Smooth muscle cell (in vitro differentiated cells): ENCODE data around the gene MGAM2. TPM values are rescaled to one million over a fixed set of nuclear protein-coding genes. Genes with fewer than 3 reads are reported as not detected.

Experiments
- DNase-seq: peaks from one replicate; lab custom pipeline; 2025; ENCODE audit not compliant: unreplicated experiment; lab: John Stamatoyannopoulos, UW
- H2AFZ ChIP-seq: fragments of 200-600 bp; sonication (generic); 2 replicates; pipeline ENCODE4 v1.6.0; 2016; ENCODE audit warnings: antibody characterized with exemption, low read depth, mild to moderate bottlenecking
- H3F3A ChIP-seq: fragments of 200-600 bp; sonication (generic); 2 replicates; pipeline ENCODE4 v1.6.0; 2017; ENCODE audit warnings: antibody characterized with exemption, low read depth
- H3K27ac ChIP-seq: fragments of 200-600 bp; sonication (generic); 2 replicates; pipeline ENCODE4 v1.5.1; 2016; ENCODE audit warnings: low read depth, mild to moderate bottlenecking
- H3K27me3 ChIP-seq: fragments of 200-600 bp; sonication (generic); 2 replicates; pipeline ENCODE4 v1.6.1; 2016; ENCODE audit warnings: low read depth, mild to moderate bottlenecking
- H3K36me3 ChIP-seq: fragments of 200-600 bp; sonication (generic); 2 replicates; pipeline ENCODE4 v1.5.1; 2016; ENCODE audit warnings: low read depth
- H3K4me1 ChIP-seq: fragments of 200-600 bp; sonication (generic); 2 replicates; pipeline ENCODE4 v1.5.1; 2016; ENCODE audit warnings: low read depth
- H3K4me2 ChIP-seq: fragments of 200-600 bp; sonication (generic); 2 replicates; pipeline ENCODE4 v1.6.0; 2016; ENCODE audit warnings: mild to moderate bottlenecking
- H3K4me3 ChIP-seq: fragments of 200-600 bp; sonication (generic); 2 replicates; pipeline ENCODE4 v1.5.1; 2016; ENCODE audit warnings: mild to moderate bottlenecking
- H3K79me2 ChIP-seq: fragments of 200-600 bp; sonication (generic); 2 replicates; pipeline ENCODE4 v1.6.0; 2016; ENCODE audit warnings: low read depth, mild to moderate bottlenecking
- H3K9ac ChIP-seq: fragments of 200-600 bp; sonication (generic); 2 replicates; pipeline ENCODE4 v1.6.0; 2016; ENCODE audit warnings: low read depth
- H3K9me3 ChIP-seq: fragments of 200-600 bp; sonication (generic); replicated peaks from 2 replicates; pipeline ENCODE4 v1.5.1; 2016; ENCODE audit warnings: low read depth
- H4K20me1 ChIP-seq: fragments of 200-600 bp; sonication (generic); 2 replicates; pipeline ENCODE4 v1.6.0; 2016; ENCODE audit warnings: low read depth
- CTCF ChIP-seq: fragments of 200-600 bp; sonication (generic); IDR thresholded peaks from 2 replicates; pipeline ENCODE4 v1.5.1; 2017; ENCODE audit warnings: borderline replicate concordance, mild to moderate bottlenecking, antibody characterized with exemption; ENCODE audit not compliant: insufficient read depth, poor library complexity, severe bottlenecking
- WGBS: methylation state at CpG from one replicate; pipeline ENCODE4 v1.1.7; 2016; ENCODE audit warnings: low lambda C conversion rate; 5-methylcytosine and 5-hydroxymethylcytosine counted together
- polyA plus RNA-seq: library from polyadenylated mRNA; unstranded; fragments of >200 nt; fragmentation: Nextera tagmentation; extraction: Ambion mirVana; gene quantifications from 2 replicates; pipeline ENCODE4 v1.2.1, GENCODE V29; 2016
- total RNA-seq: library from RNA; depleted of rRNA; stranded (reverse); fragments of >200 nt; gene quantifications from 2 replicates; pipeline ENCODE4 v1.2.3, GENCODE V29; 2014

MGAM2 gene
- total RNA-seq (not detected in 2 replicates), polyA plus RNA-seq (not detected in 2 replicates)

- Histone ChIP-seq H3K4me1 (no peaks in the 10 kb centered on the region), H3K9me3 (no peaks in the 10 kb centered on the region), H3F3A (no peaks in the 10 kb centered on the region), H3K9ac (no peak within 1 kb of the TSS), H3K4me3 (no peak within 1 kb of the TSS), H4K20me1 (no peaks in the 10 kb centered on the region), H3K36me3 (no peaks in the 10 kb centered on the region), H2AFZ (no peak within 1 kb of the TSS), H3K79me2 (no peaks in the 10 kb centered on the region), H3K4me2 (no peak within 1 kb of the TSS), H3K27me3 (no peaks in the 10 kb centered on the region), H3K27ac (no peak within 1 kb of the TSS)
- no peak for TF ChIP-seq CTCF
- no peak for DNase-seq
- WGBS, result 90% methylated on average over 4 of the region's 4 CpGs
Measured at GRCh38 chr7:142111499-142111898, at the start of gene MGAM2. Gene MGAM2, plus strand, starts transcription at chr7:142111718. Its CDS starts 5,156 bp downstream, at chr7:142116874.

- 75% methylated on average over 12 of the region's 12 CpGs for WGBS
- Histone ChIP-seq H3K27ac (no peak overlapping the region), H3K36me3 (no peaks in the 10 kb centered on the region)
Measured at GRCh38 chr7:142063551-142064442, 47.7 kb upstream of the MGAM2 start.

DNA sequence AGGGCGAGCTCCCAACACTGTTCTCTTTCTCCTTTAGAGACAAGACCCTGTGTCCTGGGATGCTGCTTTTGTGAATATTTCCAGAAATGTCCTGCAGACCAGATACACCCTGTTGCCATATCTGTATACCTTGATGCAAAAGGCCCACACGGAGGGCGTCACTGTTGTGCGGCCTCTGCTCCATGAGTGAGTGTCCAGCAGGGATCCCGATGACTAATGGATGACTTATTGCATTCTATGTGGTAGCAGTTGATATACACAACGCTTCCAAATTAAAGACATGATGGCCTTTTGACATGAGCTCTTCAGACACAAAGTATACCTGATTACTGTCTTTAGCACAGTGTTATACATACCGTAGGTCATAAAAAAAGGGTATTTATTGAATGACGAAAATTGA lies 45.0 kb upstream of the MGAM2 start:
- 89% methylated on average over 8 of the region's 8 CpGs for WGBS
- Histone ChIP-seq H3K27ac (no peak overlapping the region), H3K4me3 (no peak overlapping the region), H3K27me3 (no peaks in the 10 kb centered on the region), H3K4me2 (no peak overlapping the region), H2AFZ (no peak overlapping the region), H4K20me1 (no peaks in the 10 kb centered on the region), H3K36me3 (no peaks in the 10 kb centered on the region), H3F3A (no peaks in the 10 kb centered on the region), H3K4me1 (no peaks in the 10 kb centered on the region), H3K9me3 (no peaks in the 10 kb centered on the region), H3K9ac (no peak overlapping the region), H3K79me2 (no peaks in the 10 kb centered on the region)
- no peak for DNase-seq
- no peak for TF ChIP-seq CTCF

More at GRCh38 chr7:142063551-142064442, 47.7 kb upstream of the MGAM2 start:
- Histone ChIP-seq H3F3A (no peaks in the 10 kb centered on the region), H3K9me3 (no peaks in the 10 kb centered on the region), H3K27me3 (no peaks in the 10 kb centered on the region), H3K79me2 (no peaks in the 10 kb centered on the region), H4K20me1 (no peaks in the 10 kb centered on the region), H3K4me3 (no peak overlapping the region), H3K4me1 (no peaks in the 10 kb centered on the region), H2AFZ (no peak overlapping the region), H3K4me2 (no peak overlapping the region), H3K9ac (no peak overlapping the region)
- DNase-seq, result no peak
- TF ChIP-seq CTCF, result no peak
